Endothelial cell of coronary artery (primary cell): Measurements from ENCODE around the gene DPH2. TPM values are rescaled to one million over a fixed set of nuclear protein-coding genes. Genes with fewer than 3 reads are reported as not detected.

ENCODE experiments used
- total RNA-seq: library from RNA; depleted of rRNA; stranded (reverse); fragments of >200 nt; gene quantifications from 2 replicates; pipeline ENCODE4 v1.2.3, GENCODE V29; 2014

Gene DPH2, protein sequence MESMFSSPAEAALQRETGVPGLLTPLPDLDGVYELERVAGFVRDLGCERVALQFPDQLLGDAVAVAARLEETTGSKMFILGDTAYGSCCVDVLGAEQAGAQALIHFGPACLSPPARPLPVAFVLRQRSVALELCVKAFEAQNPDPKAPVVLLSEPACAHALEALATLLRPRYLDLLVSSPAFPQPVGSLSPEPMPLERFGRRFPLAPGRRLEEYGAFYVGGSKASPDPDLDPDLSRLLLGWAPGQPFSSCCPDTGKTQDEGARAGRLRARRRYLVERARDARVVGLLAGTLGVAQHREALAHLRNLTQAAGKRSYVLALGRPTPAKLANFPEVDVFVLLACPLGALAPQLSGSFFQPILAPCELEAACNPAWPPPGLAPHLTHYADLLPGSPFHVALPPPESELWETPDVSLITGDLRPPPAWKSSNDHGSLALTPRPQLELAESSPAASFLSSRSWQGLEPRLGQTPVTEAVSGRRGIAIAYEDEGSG
- 21.0 and 26.6 TPM in 2 replicates for total RNA-seq

DNA sequence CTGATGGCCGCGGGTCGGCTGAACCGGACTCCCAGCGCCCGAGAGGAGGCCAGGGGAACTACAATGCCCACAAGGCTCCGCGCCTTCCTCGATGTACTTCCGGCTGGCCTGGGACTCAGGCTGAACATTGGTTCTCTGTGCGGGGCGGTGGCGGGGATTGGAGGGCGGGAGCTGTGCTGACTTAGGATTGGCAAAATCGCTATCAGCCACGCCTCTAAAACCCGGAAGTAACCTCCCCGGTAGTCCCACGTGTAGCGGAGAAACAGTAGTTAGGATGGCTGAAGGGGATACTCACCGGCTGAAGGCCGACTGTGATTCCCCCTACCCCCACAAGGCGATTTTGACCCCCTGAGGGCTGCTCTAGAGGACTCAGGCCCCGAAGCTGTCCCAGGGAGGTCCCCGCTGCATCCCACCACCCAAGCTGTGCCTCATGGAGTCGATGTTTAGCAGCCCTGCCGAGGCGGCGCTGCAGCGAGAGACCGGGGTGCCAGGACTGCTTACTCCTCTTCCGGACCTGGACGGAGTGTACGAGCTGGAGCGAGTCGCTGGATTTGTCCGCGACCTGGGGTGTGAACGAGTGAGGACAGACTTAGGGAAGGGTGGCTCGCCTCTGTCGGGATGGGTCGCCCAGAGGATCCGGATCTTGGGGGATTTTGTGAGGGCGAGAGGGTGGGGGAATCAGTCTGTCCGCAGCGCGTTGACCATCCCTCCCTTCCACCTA lies at the start of gene DPH2:
Gene DPH2 (plus strand): TSS at position 265 of the 721 bp plus-strand sequence. CDS start 166 bp downstream, at position 431.

DNA sequence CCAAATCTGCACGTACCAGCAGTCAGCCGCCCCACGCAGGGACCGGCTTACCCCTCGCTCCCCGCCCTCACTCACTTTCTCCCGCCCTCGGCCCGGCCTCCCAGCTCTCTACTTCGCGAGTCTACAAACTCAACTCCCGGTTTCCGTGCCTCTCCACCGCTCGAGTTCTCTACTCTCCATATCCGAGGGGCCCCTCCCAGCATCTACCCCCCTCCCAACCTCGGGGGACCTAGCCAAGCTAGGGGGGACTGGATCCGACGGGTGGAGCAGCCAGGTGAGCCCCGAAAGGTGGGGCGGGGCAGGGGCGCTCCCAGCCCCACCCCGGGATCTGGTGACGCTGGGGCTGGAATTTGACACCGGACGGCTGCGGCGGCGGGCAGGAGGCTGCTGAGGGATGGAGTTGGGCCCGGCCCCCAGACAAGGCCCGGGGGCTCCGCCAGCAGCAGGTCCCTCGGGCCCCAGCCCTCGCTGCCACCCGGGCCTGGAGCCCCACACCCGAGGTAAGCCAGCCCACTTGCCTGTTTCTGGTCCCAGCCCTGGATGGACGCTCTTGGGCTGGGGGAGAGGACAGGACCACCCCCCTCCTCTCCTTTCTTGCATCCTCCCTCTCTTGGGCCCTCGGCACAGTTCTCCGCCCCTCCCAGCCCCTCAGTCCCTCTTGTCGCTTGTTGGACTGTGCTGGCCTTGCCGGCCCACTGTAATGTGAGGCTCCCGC lies 36.3 kb upstream of the DPH2 start, which contains the start of gene ARTN:
Gene ARTN (plus strand): TSS at position 416 of the 715 bp plus-strand sequence. CDS start 1,856 bp downstream, outside the sequence.

DNA sequence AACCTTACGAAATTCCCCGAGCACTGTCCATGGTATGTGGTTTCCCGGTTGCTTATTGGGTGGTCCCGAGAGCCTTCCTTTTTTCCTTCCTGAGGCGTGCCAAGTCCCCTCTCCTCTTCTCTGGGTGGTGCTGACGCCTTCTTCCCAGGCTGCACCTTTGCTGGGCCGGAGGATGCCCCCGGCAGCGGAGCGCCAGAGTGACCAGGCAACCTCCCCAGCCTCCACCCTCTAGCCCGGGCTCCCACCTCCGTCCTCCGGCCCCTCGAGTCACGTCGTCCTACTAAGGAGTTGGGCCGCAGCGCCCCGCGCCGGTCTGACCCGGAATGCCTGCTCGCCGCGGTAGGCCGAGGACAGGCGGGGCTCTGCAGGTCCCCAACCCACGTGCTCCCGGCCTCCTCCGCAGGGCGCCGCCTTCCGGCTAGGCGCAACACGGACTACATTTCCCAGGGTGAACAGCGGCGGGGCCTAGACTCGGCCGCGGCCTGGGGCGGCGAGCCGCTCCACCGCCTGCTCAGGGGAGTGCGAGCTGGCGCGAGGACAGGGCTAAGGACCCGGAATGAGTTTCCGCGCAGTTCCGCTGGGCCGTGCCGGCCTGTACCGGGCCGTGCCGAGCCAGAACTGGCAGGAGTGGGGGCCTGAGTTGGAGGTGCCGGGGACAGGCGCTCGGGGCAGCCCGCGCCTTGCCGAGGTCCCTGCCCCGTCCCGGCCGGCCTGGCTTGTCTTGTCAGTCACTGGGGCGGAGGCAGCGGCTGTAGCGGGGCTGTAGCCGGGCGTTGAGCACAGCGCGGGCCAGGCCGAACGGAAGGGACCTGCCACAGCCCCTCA lies 23.4 kb upstream of the DPH2 start, which contains the start of gene IPO13:
Gene IPO13 (plus strand): TSS at position 715 of the 825 bp plus-strand sequence. CDS start 651 bp downstream, outside the sequence.

DNA sequence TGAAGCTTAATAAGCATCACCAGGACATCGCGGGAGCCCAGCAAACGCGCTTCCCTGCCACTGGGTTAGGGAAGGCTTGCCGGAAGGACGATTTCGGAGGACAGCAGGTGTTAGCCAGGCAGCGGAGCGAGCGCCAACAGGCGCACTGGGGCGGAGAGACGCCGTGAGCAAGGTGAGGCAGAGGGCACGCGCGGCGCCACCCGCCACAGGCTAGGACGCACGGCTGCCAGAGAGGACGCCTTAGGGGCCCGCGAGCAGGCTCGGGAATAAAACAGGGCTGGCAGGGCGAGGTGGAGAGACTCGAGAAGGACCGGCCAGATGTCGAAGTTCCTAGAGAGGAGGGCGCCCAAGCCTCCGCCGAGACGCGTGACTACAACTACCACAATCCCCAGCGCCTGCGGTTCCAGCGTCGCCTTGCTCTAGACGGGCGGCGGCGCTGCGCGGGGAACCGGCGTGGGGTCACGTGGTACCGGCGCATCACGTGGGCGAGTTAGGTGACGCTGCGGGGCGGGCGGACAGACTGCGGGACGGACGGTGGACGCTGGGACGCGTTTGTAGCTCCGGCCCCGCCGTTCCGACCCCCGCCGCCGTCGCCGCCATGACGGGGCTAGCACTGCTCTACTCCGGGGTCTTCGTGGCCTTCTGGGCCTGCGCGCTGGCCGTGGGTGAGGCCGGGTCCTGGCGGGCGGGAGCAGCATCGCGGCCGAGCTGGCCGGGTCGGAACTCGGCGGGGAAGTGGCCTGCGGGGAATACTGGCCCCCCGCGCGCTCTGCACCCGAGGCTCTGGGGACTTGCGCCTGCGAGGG lies 4.8 kb downstream of the DPH2 start, which contains the start of gene ATP6V0B:
Gene ATP6V0B (plus strand): TSS at position 518 of the 806 bp plus-strand sequence. CDS start 81 bp downstream, at position 599.

DNA sequence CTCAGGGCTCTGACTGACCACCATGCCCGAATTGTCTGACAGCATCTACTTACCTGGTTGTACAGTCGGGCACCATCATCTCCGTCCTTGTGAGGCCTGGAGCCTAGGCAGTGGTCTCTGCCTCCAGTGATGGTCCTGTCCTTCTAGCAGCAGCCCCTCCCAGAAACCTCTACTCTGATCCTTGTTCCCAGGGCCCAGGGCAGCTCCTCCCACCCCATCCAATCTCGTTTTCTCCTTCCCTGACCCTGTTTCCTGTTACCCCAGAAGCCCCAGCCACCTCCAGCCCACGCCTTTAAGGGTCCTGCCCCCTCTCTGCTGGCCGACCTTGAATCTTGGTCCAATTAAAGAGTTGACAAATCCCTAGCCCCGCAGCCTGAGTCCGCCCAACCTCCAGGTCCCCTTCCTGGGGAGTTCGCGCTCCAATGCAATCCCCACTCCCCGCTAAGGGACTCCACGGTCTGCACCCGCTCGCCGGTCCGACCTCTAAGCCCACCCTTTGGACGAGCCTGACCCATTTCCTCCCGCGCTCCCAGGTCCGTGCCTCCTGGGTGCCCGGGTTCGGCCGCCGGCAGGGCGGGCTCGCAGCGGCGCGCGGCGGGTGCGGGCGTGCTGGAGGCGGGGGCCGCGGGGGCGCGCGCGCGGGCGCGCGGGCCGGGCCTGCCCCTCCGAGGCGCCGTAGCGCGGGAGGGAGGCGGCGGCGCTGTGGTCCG lies 8.9 kb downstream of the DPH2 start, which contains the start of gene B4GALT2:
Gene B4GALT2 (plus strand): TSS at position 660 of the 710 bp plus-strand sequence. CDS start 1,951 bp downstream, outside the sequence.

DNA sequence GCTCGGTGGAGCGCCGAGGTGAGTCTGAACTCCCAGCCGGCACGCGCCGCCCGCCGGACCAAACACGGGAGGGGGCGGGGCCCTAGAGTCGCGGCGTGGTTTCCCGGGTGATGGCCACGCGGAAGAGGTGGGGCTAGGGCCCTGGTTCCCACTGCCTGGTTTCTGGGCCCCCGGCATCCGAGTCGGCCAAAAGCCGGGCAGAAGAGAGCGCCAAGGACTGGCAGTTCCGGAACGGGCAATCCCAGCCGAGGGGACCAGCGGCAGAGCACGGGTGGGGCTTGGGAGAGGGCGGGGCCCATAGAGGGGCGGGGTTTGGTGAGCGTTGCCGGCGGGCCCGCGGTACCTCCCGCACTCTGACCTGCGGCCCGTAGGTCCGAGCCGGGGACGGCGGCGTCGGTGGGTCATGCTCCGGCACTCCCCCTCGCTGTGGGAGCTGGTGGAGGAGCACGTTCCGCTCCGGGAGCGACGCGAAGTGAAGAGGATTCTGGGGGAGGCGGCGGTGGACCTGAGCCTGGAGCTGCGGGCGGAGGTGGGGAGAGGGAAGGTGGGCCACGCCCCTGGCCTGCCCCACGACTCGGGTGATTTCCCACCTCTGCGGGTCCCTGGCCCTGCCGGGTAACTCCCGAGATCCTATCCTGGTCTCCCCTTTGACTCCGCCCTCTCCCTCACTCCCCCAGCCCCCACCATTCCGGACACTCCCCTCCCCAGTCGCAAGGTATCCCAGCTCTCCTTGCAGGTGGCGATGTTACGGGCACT lies 21.8 kb downstream of the DPH2 start, which contains the start of gene CCDC24:
Gene CCDC24 (plus strand): TSS at position 124 of the 756 bp plus-strand sequence. CDS start 280 bp downstream, at position 404.

Other genes with a start within 250 kb of the DPH2 start
- gene ARTN, start 36.2 kb upstream of the DPH2 start, total RNA-seq, result 0.09 TPM in 1 of 2 replicates, not detected in the other
- gene IPO13, start 23.1 kb upstream of the DPH2 start, total RNA-seq, result 10.4 and 15.7 TPM in 2 replicates
- gene ATP6V0B, start 5.0 kb downstream of the DPH2 start, total RNA-seq, result 95.7 and 103 TPM in 2 replicates
- 63.8 and 64.9 TPM in 2 replicates for gene B4GALT2, start 9.2 kb downstream of the DPH2 start, total RNA-seq
- gene CCDC24, start 21.6 kb downstream of the DPH2 start, total RNA-seq, result 1.6 and 2.4 TPM in 2 replicates
- gene SLC6A9, start 61.5 kb downstream of the DPH2 start, total RNA-seq, result 0.09 and 7.2 TPM in 2 replicates
- gene KLF17, start 148.8 kb downstream of the DPH2 start, total RNA-seq, result not detected in 2 replicates
- not detected in 2 replicates for gene KLF18, start 171.6 kb downstream of the DPH2 start, total RNA-seq
- 22.0 and 25.9 TPM in 2 replicates for gene DMAP1, start 243.5 kb downstream of the DPH2 start, total RNA-seq